Activated T-cell treated with anti-CD3 and anti-CD28 coated beads, Interleukin-2, amount 50 U/mL, for 24 hours (primary cell): Measurements from ENCODE around the gene PCDHGB5.
"Not testable (repeated sequence)": the region's sequence is repeated elsewhere in the genome, so short reads cannot be mapped to it uniquely, and the experiment has no call there.

Experiments
- DNase-seq: peaks from one replicate; pipeline ENCODE4 v3.0.0-alpha.2; 2020
- H3K27ac Mint-ChIP-seq: 2 replicates; pipeline ENCODE4 v1.8.0; 2020; ENCODE audit warnings: mild to moderate bottlenecking, mixed read lengths
- H3K27me3 Mint-ChIP-seq: 2 replicates; pipeline ENCODE4 v1.8.0; 2020; ENCODE audit warnings: mixed read lengths
- H3K36me3 Mint-ChIP-seq: 2 replicates; pipeline ENCODE4 v1.8.0; 2020; ENCODE audit warnings: low read depth, mixed read lengths
- H3K4me1 Mint-ChIP-seq: 2 replicates; pipeline ENCODE4 v1.8.0; 2020; ENCODE audit warnings: low read depth, mixed read lengths
- H3K4me3 Mint-ChIP-seq: 2 replicates; pipeline ENCODE4 v1.8.0; 2020; ENCODE audit warnings: mild to moderate bottlenecking, moderate library complexity, mixed read lengths
- H3K9me3 Mint-ChIP-seq: 2 replicates; pipeline ENCODE4 v1.8.0; 2020; ENCODE audit warnings: mixed read lengths

PCDHGB5 gene

GRCh38 chr5:141414548-141415274 lies 17.0 kb downstream of the PCDHGB5 start:
- not testable (repeated sequence) for H3K27ac Mint-ChIP-seq, H3K4me3 Mint-ChIP-seq, H3K36me3 Mint-ChIP-seq, DNase-seq
- H3K4me1 Mint-ChIP-seq = peaks cover 26% of the 10 kb centered on the region
- H3K27me3 Mint-ChIP-seq = peaks cover 81% of the 10 kb centered on the region
- H3K9me3 Mint-ChIP-seq = peaks cover 28% of the 10 kb centered on the region

- Mint-ChIP-seq H3K4me1 (peaks cover 26% of the 10 kb centered on the region), H3K27me3 (peaks cover 81% of the 10 kb centered on the region), H3K36me3 (peaks cover 11% of the 10 kb centered on the region), H3K9me3 (peaks cover 30% of the 10 kb centered on the region)
- not testable (repeated sequence) for DNase-seq, H3K4me3 Mint-ChIP-seq, H3K27ac Mint-ChIP-seq
Measured at GRCh38 chr5:141415275-141415618, 17.5 kb downstream of the PCDHGB5 start.

- peaks cover 42% of the 10 kb centered on the region for H3K9me3 Mint-ChIP-seq
- H3K27ac Mint-ChIP-seq = not testable (repeated sequence)
- H3K36me3 Mint-ChIP-seq = peaks cover 16% of the 10 kb centered on the region
- DNase-seq = peak; percentile 54
- H3K4me1 Mint-ChIP-seq = peaks cover 32% of the 10 kb centered on the region
- H3K4me3 Mint-ChIP-seq = peak within 1 kb of the TSS; percentile 71
- H3K27me3 Mint-ChIP-seq = peaks cover 89% of the 10 kb centered on the region
Measured at GRCh38 chr5:141417494-141418172, 19.9 kb downstream of the PCDHGB5 start, which contains the start of gene PCDHGB7. PCDHGB7 (plus strand) TSS chr5:141417677; CDS start chr5:141417860, 183 bp downstream.

- H3K4me3 Mint-ChIP-seq = no peak overlapping the region
- peaks cover 41% of the 10 kb centered on the region for H3K9me3 Mint-ChIP-seq
- no peak for DNase-seq
- peaks cover 20% of the 10 kb centered on the region for H3K4me1 Mint-ChIP-seq
- H3K27me3 Mint-ChIP-seq = peaks cover 89% of the 10 kb centered on the region
- peaks cover 18% of the 10 kb centered on the region for H3K36me3 Mint-ChIP-seq
- H3K27ac Mint-ChIP-seq = peak overlapping the region; percentile 2
Measured at GRCh38 chr5:141419074-141419880, 21.5 kb downstream of the PCDHGB5 start.

- Mint-ChIP-seq H3K4me1 (peaks cover 12% of the 10 kb centered on the region), H3K4me3 (peak within 1 kb of the TSS; percentile 75), H3K27ac (peak within 1 kb of the TSS; percentile 70), H3K27me3 (peaks cover 90% of the 10 kb centered on the region), H3K36me3 (peaks cover 18% of the 10 kb centered on the region), H3K9me3 (peaks cover 37% of the 10 kb centered on the region)
- no peak for DNase-seq
Measured at GRCh38 chr5:141420855-141421488, 23.2 kb downstream of the PCDHGB5 start, which contains the start of gene PCDHGA11. PCDHGA11 (plus strand) TSS chr5:141421051; CDS start chr5:141421228, 177 bp downstream.

GRCh38 chr5:141421489-141421855 lies 23.7 kb downstream of the PCDHGB5 start:
- peaks cover 12% of the 10 kb centered on the region for H3K4me1 Mint-ChIP-seq
- H3K4me3 Mint-ChIP-seq = peak overlapping the region; percentile 75
- peaks cover 91% of the 10 kb centered on the region for H3K27me3 Mint-ChIP-seq
- no peak overlapping the region for H3K27ac Mint-ChIP-seq
- DNase-seq = no peak
- H3K9me3 Mint-ChIP-seq = peaks cover 37% of the 10 kb centered on the region
- peaks cover 18% of the 10 kb centered on the region for H3K36me3 Mint-ChIP-seq

GRCh38 chr5:141422742-141423291 lies 25.1 kb downstream of the PCDHGB5 start:
- Mint-ChIP-seq H3K9me3 (peaks cover 37% of the 10 kb centered on the region), H3K4me3 (no peak overlapping the region), H3K4me1 (peaks cover 10% of the 10 kb centered on the region), H3K27ac (no peak overlapping the region), H3K36me3 (peaks cover 18% of the 10 kb centered on the region), H3K27me3 (peaks cover 96% of the 10 kb centered on the region)
- no peak for DNase-seq

GRCh38 chr5:141427783-141428426 lies 30.2 kb downstream of the PCDHGB5 start:
- Mint-ChIP-seq H3K9me3 (peaks cover 32% of the 10 kb centered on the region), H3K4me1 (peaks cover 19% of the 10 kb centered on the region), H3K4me3 (no peak overlapping the region), H3K27me3 (peaks cover 85% of the 10 kb centered on the region), H3K27ac (no peak overlapping the region), H3K36me3 (peaks cover 22% of the 10 kb centered on the region)
- no peak for DNase-seq

GRCh38 chr5:141430332-141431113 lies 32.8 kb downstream of the PCDHGB5 start, which contains the start of gene PCDHGA12:
PCDHGA12 (plus strand) TSS chr5:141430507; CDS start chr5:141430760, 253 bp downstream.
- Mint-ChIP-seq H3K36me3 (peaks cover 19% of the 10 kb centered on the region), H3K9me3 (peaks cover 27% of the 10 kb centered on the region), H3K4me3 (peak within 1 kb of the TSS; percentile 64), H3K27me3 (peaks cover 78% of the 10 kb centered on the region), H3K4me1 (peaks cover 19% of the 10 kb centered on the region), H3K27ac (peak within 1 kb of the TSS; percentile 60)
- DNase-seq = no peak

- no peak overlapping the region for H3K27ac Mint-ChIP-seq
- H3K4me3 Mint-ChIP-seq = peak overlapping the region; percentile 64
- peaks cover 19% of the 10 kb centered on the region for H3K4me1 Mint-ChIP-seq
- H3K27me3 Mint-ChIP-seq = peaks cover 75% of the 10 kb centered on the region
- peaks cover 19% of the 10 kb centered on the region for H3K36me3 Mint-ChIP-seq
- DNase-seq = no peak
- H3K9me3 Mint-ChIP-seq = peaks cover 27% of the 10 kb centered on the region
Measured at GRCh38 chr5:141431286-141431685, 33.5 kb downstream of the PCDHGB5 start.

- H3K36me3 Mint-ChIP-seq = peaks cover 19% of the 10 kb centered on the region
- not testable (repeated sequence) for H3K27ac Mint-ChIP-seq, DNase-seq, H3K4me3 Mint-ChIP-seq
- H3K4me1 Mint-ChIP-seq = peaks cover 19% of the 10 kb centered on the region
- H3K27me3 Mint-ChIP-seq = peaks cover 75% of the 10 kb centered on the region
- H3K9me3 Mint-ChIP-seq = peaks cover 27% of the 10 kb centered on the region
Measured at GRCh38 chr5:141432308-141432707, 34.6 kb downstream of the PCDHGB5 start.

- H3K4me3 Mint-ChIP-seq, H3K27ac Mint-ChIP-seq, DNase-seq: not testable (repeated sequence)
- peaks cover 19% of the 10 kb centered on the region for H3K36me3 Mint-ChIP-seq
- peaks cover 75% of the 10 kb centered on the region for H3K27me3 Mint-ChIP-seq
- H3K4me1 Mint-ChIP-seq = peaks cover 19% of the 10 kb centered on the region
- H3K9me3 Mint-ChIP-seq = peaks cover 27% of the 10 kb centered on the region
Measured at GRCh38 chr5:141432726-141433125, 35.0 kb downstream of the PCDHGB5 start.

GRCh38 chr5:141434006-141434405 lies 36.3 kb downstream of the PCDHGB5 start:
- no peak for DNase-seq
- H3K4me1 Mint-ChIP-seq = peaks cover 19% of the 10 kb centered on the region
- H3K36me3 Mint-ChIP-seq = peaks cover 19% of the 10 kb centered on the region
- H3K4me3 Mint-ChIP-seq = no peak overlapping the region
- H3K9me3 Mint-ChIP-seq = peaks cover 22% of the 10 kb centered on the region
- peaks cover 63% of the 10 kb centered on the region for H3K27me3 Mint-ChIP-seq
- H3K27ac Mint-ChIP-seq = no peak overlapping the region
